ENCODE data around the gene AZU1. TPM values are rescaled to one million over a fixed set of nuclear protein-coding genes. Genes with fewer than 3 reads are reported as not detected.

AZU1 gene
- total and polyA plus RNA-seq, 2 experiments from 2014 or later = 1.5 to 5.7 TPM

- peaks cover 18% of the 10 kb centered on the region for H3K27me3 ChIP-seq
Observed at GRCh38 chr19:855566-856120, 28.0 kb downstream of the AZU1 start.

GRCh38 chr19:858284-858683, 30.6 kb downstream of the AZU1 start:
- H3K4me1 ChIP-seq (ENCODE audit: low read depth) = no peaks in the 10 kb centered on the region
- peaks cover 32% of the 10 kb centered on the region for H3K27me3 ChIP-seq
- H3K36me3 ChIP-seq = no peaks in the 10 kb centered on the region
- no peak overlapping the region for H3K4me3 ChIP-seq
- H3K27ac ChIP-seq = no peak overlapping the region
- TF ChIP-seq CTCF (IDR thresholded peaks at IDR 0.05; ENCODE audit: low read depth, low read length) = no peak
- H3K9me3 ChIP-seq (ENCODE audit: low read depth) = no peaks in the 10 kb centered on the region
- no peak for DNase-seq (ENCODE audit: low read depth in 1 of 2, low spot score in 1 of 2)

More at GRCh38 chr19:855566-856120, 28.0 kb downstream of the AZU1 start:
- no peaks in the 10 kb centered on the region for H3K36me3 ChIP-seq
- no peak for TF ChIP-seq CTCF (IDR thresholded peaks at IDR 0.05; ENCODE audit: low read depth, low read length)
- no peak overlapping the region for H3K27ac ChIP-seq
- no peaks in the 10 kb centered on the region for H3K9me3 ChIP-seq (ENCODE audit: low read depth)
- no peaks in the 10 kb centered on the region for H3K4me1 ChIP-seq (ENCODE audit: low read depth)
- no peak overlapping the region for H3K4me3 ChIP-seq
- no peak for DNase-seq (ENCODE audit: low read depth in 1 of 2, low spot score in 1 of 2)

- TF ChIP-seq CTCF (IDR thresholded peaks at IDR 0.05; ENCODE audit: low read depth, low read length) = no peak
- H3K9me3 ChIP-seq (ENCODE audit: low read depth) = no peaks in the 10 kb centered on the region
- peak within 1 kb of the TSS; percentile 30 for H3K4me3 ChIP-seq
- DNase-seq (ENCODE audit: low read depth in 1 of 2, low spot score in 1 of 2) = no peak
- H3K27me3 ChIP-seq = peaks cover 32% of the 10 kb centered on the region
- H3K4me1 ChIP-seq (ENCODE audit: low read depth) = no peaks in the 10 kb centered on the region
- no peak within 1 kb of the TSS for H3K27ac ChIP-seq
- H3K36me3 ChIP-seq = no peaks in the 10 kb centered on the region
Observed at GRCh38 chr19:858868-859843, 31.5 kb downstream of the AZU1 start, which contains the start of gene CFD. CFD (plus strand) TSS chr19:859664; CDS start chr19:859690, 26 bp downstream.

GRCh38 chr19:861141-861755, 33.6 kb downstream of the AZU1 start:
- Histone ChIP-seq H3K36me3 (no peaks in the 10 kb centered on the region), H3K27ac (no peak overlapping the region), H3K4me3 (no peak overlapping the region), H3K4me1 (ENCODE audit: low read depth) (no peaks in the 10 kb centered on the region), H3K9me3 (ENCODE audit: low read depth) (no peaks in the 10 kb centered on the region), H3K27me3 (peaks cover 32% of the 10 kb centered on the region)
- no peak for TF ChIP-seq CTCF (IDR thresholded peaks at IDR 0.05; ENCODE audit: low read depth, low read length)
- DNase-seq (ENCODE audit: low read depth in 1 of 2, low spot score in 1 of 2) = no peak

- no peak for TF ChIP-seq CTCF (IDR thresholded peaks at IDR 0.05; ENCODE audit: low read depth, low read length)
- peak in 1 of 2 donors; percentile 68 for DNase-seq (ENCODE audit: low read depth in 1 of 2, low spot score in 1 of 2)
- Histone ChIP-seq H3K27me3 (peaks cover 32% of the 10 kb centered on the region), H3K36me3 (no peaks in the 10 kb centered on the region), H3K4me3 (no peak overlapping the region), H3K4me1 (ENCODE audit: low read depth) (no peaks in the 10 kb centered on the region), H3K9me3 (ENCODE audit: low read depth) (no peaks in the 10 kb centered on the region), H3K27ac (no peak overlapping the region)
Observed at GRCh38 chr19:861756-862580, 34.3 kb downstream of the AZU1 start.
